ENCODE data around the gene TMEM168.

The TMEM168 gene

GRCh38 chr7:112765105-112765504 is 25.1 kb downstream of the TMEM168 start:
- TF ChIP-seq ZNF8 (CRISPR knock-in tag; IDR thresholded peaks at IDR 0.05) (no peak), POU6F1 (CRISPR knock-in tag; IDR thresholded peaks at IDR 0.05; ENCODE audit: borderline replicate concordance, low read depth) (no peak), TCF4 (CRISPR knock-in tag; IDR thresholded peaks at IDR 0.05; ENCODE audit: borderline replicate concordance) (no peak), ISL1 (CRISPR knock-in tag; IDR thresholded peaks at IDR 0.05) (no peak), OSR1 (CRISPR knock-in tag; IDR thresholded peaks at IDR 0.05) (no peak), ZFP3 (CRISPR knock-in tag; IDR thresholded peaks at IDR 0.05) (no peak), GLIS3 (CRISPR knock-in tag; IDR thresholded peaks at IDR 0.05) (no peak), PATZ1 (CRISPR knock-in tag; IDR thresholded peaks at IDR 0.05; ENCODE audit: borderline replicate concordance) (no peak), CSRNP3 (CRISPR knock-in tag; IDR thresholded peaks at IDR 0.05) (no peak), ARNTL (CRISPR knock-in tag; IDR thresholded peaks at IDR 0.05; ENCODE audit: borderline replicate concordance, low read depth) (no peak), BACH2 (CRISPR knock-in tag; IDR thresholded peaks at IDR 0.05; ENCODE audit: borderline replicate concordance) (no peak), ZNF70 (CRISPR knock-in tag; IDR thresholded peaks at IDR 0.05) (no peak), CREB5 (CRISPR knock-in tag; IDR thresholded peaks at IDR 0.05; ENCODE audit: low read depth) (no peak), SNAI2 (CRISPR knock-in tag; IDR thresholded peaks at IDR 0.05) (no peak), ZFP30 (CRISPR knock-in tag; IDR thresholded peaks at IDR 0.05) (no peak)
- no peak for ATAC-seq

- ATAC-seq: no peak
- no peak for TF ChIP-seq SNAI2 (CRISPR knock-in tag; IDR thresholded peaks at IDR 0.05)
- TF ChIP-seq BACH2 (CRISPR knock-in tag; IDR thresholded peaks at IDR 0.05; ENCODE audit: borderline replicate concordance): no peak
- TF ChIP-seq ZC3H10 (CRISPR knock-in tag; IDR thresholded peaks at IDR 0.05): no peak
- TF ChIP-seq RARB (CRISPR knock-in tag; IDR thresholded peaks at IDR 0.05): no peak
- TF ChIP-seq CSDC2 (CRISPR knock-in tag; IDR thresholded peaks at IDR 0.05): no peak
Measured at GRCh38 chr7:112763996-112764395, 26.2 kb downstream of the TMEM168 start.

GRCh38 chr7:112763298-112763697 is 26.9 kb downstream of the TMEM168 start:
- no peak for ATAC-seq
- no peak for TF ChIP-seq SNAI2 (CRISPR knock-in tag; IDR thresholded peaks at IDR 0.05)
- TF ChIP-seq PATZ1 (CRISPR knock-in tag; IDR thresholded peaks at IDR 0.05; ENCODE audit: borderline replicate concordance): no peak
- no peak for TF ChIP-seq ESRRG (CRISPR knock-in tag; IDR thresholded peaks at IDR 0.05)
- TF ChIP-seq ZNF8 (CRISPR knock-in tag; IDR thresholded peaks at IDR 0.05): no peak
- no peak for TF ChIP-seq GLIS3 (CRISPR knock-in tag; IDR thresholded peaks at IDR 0.05)
- no peak for TF ChIP-seq ARNTL (CRISPR knock-in tag; IDR thresholded peaks at IDR 0.05; ENCODE audit: borderline replicate concordance, low read depth)
- TF ChIP-seq ISL1 (CRISPR knock-in tag; IDR thresholded peaks at IDR 0.05): no peak
- no peak for TF ChIP-seq BACH2 (CRISPR knock-in tag; IDR thresholded peaks at IDR 0.05; ENCODE audit: borderline replicate concordance)

- no peak for ATAC-seq
- TF ChIP-seq TSHZ2 (CRISPR knock-in tag; IDR thresholded peaks at IDR 0.05) (no peak), GLIS3 (CRISPR knock-in tag; IDR thresholded peaks at IDR 0.05) (no peak), TOX (CRISPR knock-in tag; IDR thresholded peaks at IDR 0.05; ENCODE audit: borderline replicate concordance) (no peak), CSDC2 (CRISPR knock-in tag; IDR thresholded peaks at IDR 0.05) (no peak), ARNTL (CRISPR knock-in tag; IDR thresholded peaks at IDR 0.05; ENCODE audit: borderline replicate concordance, low read depth) (no peak), BACH2 (CRISPR knock-in tag; IDR thresholded peaks at IDR 0.05; ENCODE audit: borderline replicate concordance) (no peak), ZC3H10 (CRISPR knock-in tag; IDR thresholded peaks at IDR 0.05) (no peak), POU6F1 (CRISPR knock-in tag; IDR thresholded peaks at IDR 0.05; ENCODE audit: borderline replicate concordance, low read depth) (no peak), TCF4 (CRISPR knock-in tag; IDR thresholded peaks at IDR 0.05; ENCODE audit: borderline replicate concordance) (no peak), ZNF565 (CRISPR knock-in tag; conservative IDR thresholded peaks at IDR 0.05; ENCODE audit: low read depth) (no peak), SNAI2 (CRISPR knock-in tag; IDR thresholded peaks at IDR 0.05) (no peak), RARB (CRISPR knock-in tag; IDR thresholded peaks at IDR 0.05) (no peak)
Measured at GRCh38 chr7:112759905-112760304, 30.3 kb downstream of the TMEM168 start.
